GM12872 (cell line): Measurements from ENCODE around the gene ZNHIT6.

Source experiments
- CTCF ChIP-seq: IDR thresholded peaks from 3 replicates; pipeline ENCODE4 v1.5.1; 2011; ENCODE audit warnings: low read depth, mild to moderate bottlenecking, low read length, moderate library complexity; ENCODE audit not compliant: insufficient read depth

Gene ZNHIT6

GRCh38 chr1:85661767-85662166 is 46.5 kb downstream of the ZNHIT6 start:
- 0 out of 3 replicates have a peak, but pooled peaks have one; percentile 14 for TF ChIP-seq CTCF

GRCh38 chr1:85660541-85660940 is 47.7 kb downstream of the ZNHIT6 start:
- TF ChIP-seq CTCF = no peak

- TF ChIP-seq CTCF = no peak
Measured at GRCh38 chr1:85659174-85659573, 49.1 kb downstream of the ZNHIT6 start.

GRCh38 chr1:85656948-85657347 is 51.3 kb downstream of the ZNHIT6 start:
- TF ChIP-seq CTCF = no peak

- TF ChIP-seq CTCF = no peak
Measured at GRCh38 chr1:85656256-85656655, 52.0 kb downstream of the ZNHIT6 start.

- TF ChIP-seq CTCF = no peak
Measured at GRCh38 chr1:85655315-85655714, 52.9 kb downstream of the ZNHIT6 start.

- no peak for TF ChIP-seq CTCF
Measured at GRCh38 chr1:85654066-85654782, 54.0 kb downstream of the ZNHIT6 start.
